ENCODE measurements around the gene HAGHL. TPM values are rescaled to one million over a fixed set of nuclear protein-coding genes. Genes with fewer than 3 reads are reported as not detected.
A peak's percentile ranks its signal among the peaks of the same experiment; 100 is the strongest.

HAGHL gene
- total and polyA plus RNA-seq, 12 donors = 0.35 to 63.5 (median 6.0) TPM; not detected in 1

- intact Hi-C loops (cut with DNase I) = no loop called here
- peaks cover 29% of the 10 kb centered on the region for H3K27me3 ChIP-seq
- no peaks in the 10 kb centered on the region for H3K9me3 ChIP-seq (replicated peaks in 1 of 3)
- H3K4me1 ChIP-seq (replicated peaks in 1 of 2) = peaks cover 0 to 8% of the 10 kb centered on the region in 2 donors
- no peaks in the 10 kb centered on the region for H3K36me3 ChIP-seq (replicated peaks in 1 of 2)
- H3K4me3 ChIP-seq = peak overlapping the region in 1 of 4 donors; percentile 41
- DNase-seq = no peak
- TF ChIP-seq POLR2A (IDR thresholded peaks at IDR 0.05) = no peak
- TF ChIP-seq CTCF (IDR thresholded peaks at IDR 0.05) = no peak
- peak overlapping the region in 1 of 5 donors; percentile 52 for H3K27ac ChIP-seq
- 0 to 5% (median 3%) methylated on average over 5 to 37 of the region's 37 CpGs; no CpG with 5 or more reads in 1 of the 4 donors for WGBS, 4 donors
Measured at GRCh38 chr16:694863-695354, 32.0 kb upstream of the HAGHL start.

GRCh38 chr16:695355-696089 lies 31.4 kb upstream of the HAGHL start:
- Histone ChIP-seq H3K27ac (peak overlapping the region in 2 of 5 donors; percentile 34 to 52), H3K9me3 (replicated peaks in 1 of 3) (no peaks in the 10 kb centered on the region), H3K27me3 (peaks cover 35% of the 10 kb centered on the region), H3K4me1 (replicated peaks in 1 of 2) (peaks cover 0 to 10% of the 10 kb centered on the region in 2 donors), H3K4me3 (peak overlapping the region in 1 of 4 donors; percentile 41), H3K36me3 (replicated peaks in 1 of 2) (no peaks in the 10 kb centered on the region)
- 0 to 13% (median 3%) methylated on average over 3 to 71 of the region's 71 CpGs for WGBS, 4 donors
- intact Hi-C loops (cut with DNase I) = no loop called here
- DNase-seq = peak in 6 of 7 donors; percentile 57 to 90 (median 62)
- TF ChIP-seq POLR2A (IDR thresholded peaks at IDR 0.05) (no peak), CTCF (IDR thresholded peaks at IDR 0.05) (no peak)

- Histone ChIP-seq H3K36me3 (replicated peaks in 1 of 2) (no peaks in the 10 kb centered on the region), H3K27ac (no peak overlapping the region), H3K9me3 (replicated peaks in 1 of 3) (no peaks in the 10 kb centered on the region), H3K27me3 (peaks cover 61% of the 10 kb centered on the region), H3K4me3 (no peak overlapping the region), H3K4me1 (replicated peaks in 1 of 2) (peaks cover 4 to 14% of the 10 kb centered on the region in 2 donors)
- intact Hi-C loops (cut with DNase I) = no loop called here
- 58 to 72% (median 67%) methylated on average over 13 to 19 of the region's 19 CpGs for WGBS, 4 donors
- TF ChIP-seq CTCF (IDR thresholded peaks at IDR 0.05) (no peak), POLR2A (IDR thresholded peaks at IDR 0.05) (no peak)
- no peak for DNase-seq
Measured at GRCh38 chr16:698911-699671, 27.8 kb upstream of the HAGHL start.

Data from adrenal gland (tissue), 12 donors.